ENCODE data around the gene RPS6KA3. TPM values are rescaled to one million over a fixed set of nuclear protein-coding genes. Genes with fewer than 3 reads are reported as not detected.
A peak's percentile ranks its signal among the peaks of the same experiment; 100 is the strongest.

Gene RPS6KA3
- total RNA-seq, 5 donors from 2014 or later (not counting 1 experiment from before 2014, with no cell fraction given): 65.2 to 89.9 (median 71.9) TPM

DNA sequence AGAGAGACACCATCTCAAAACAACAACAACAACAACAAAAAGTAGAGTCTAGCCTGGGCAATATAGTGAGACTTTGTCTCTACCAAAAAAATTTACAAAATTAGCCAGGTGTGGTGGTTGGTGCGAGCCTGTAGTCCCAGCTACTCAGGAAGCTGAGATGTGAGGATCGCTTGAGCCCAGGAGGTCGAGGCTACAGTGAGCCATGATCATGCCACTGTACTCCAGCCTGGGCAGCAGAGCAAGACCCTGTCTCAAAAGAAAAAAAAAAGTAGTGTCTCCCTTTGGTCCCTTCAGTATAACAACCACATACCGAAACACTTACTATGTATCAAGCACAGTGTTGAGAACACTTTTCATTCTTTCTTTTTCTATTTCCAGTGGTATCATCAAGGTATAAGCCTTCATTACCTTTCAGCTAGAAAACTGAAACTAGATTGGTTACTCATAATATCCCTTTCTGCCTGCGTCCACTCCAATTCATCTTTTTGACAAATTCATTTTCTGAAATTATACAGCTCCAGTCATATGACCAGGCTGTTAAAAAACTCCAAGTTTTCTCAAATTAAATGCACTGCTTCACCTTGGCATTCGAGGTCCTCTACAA lies 54.1 kb downstream of the RPS6KA3 start:
- H3K36me3 Mint-ChIP-seq: peaks cover 17% of the 10 kb centered on the region
- H3K27me3 Mint-ChIP-seq: peaks cover 0 to 12% of the 10 kb centered on the region in 2 donors
- H3K27ac Mint-ChIP-seq: no peak overlapping the region
- H3K36me3 ChIP-seq (ENCODE audit: control insufficient read depth in 2 of 2, extremely low read depth in 1 of 2, insufficient read depth in 1 of 2, low read length in 1 of 2): peaks cover 0 to 19% of the 10 kb centered on the region in 2 donors
- WGBS (ENCODE audit: insufficient coverage): 88% methylated on average over 3 of the region's 6 CpGs
- peaks cover 62 to 71% (median 70%) of the 10 kb centered on the region in 3 donors for H3K4me1 Mint-ChIP-seq
- no peak for DNase-seq
- H3K27ac ChIP-seq (ENCODE audit: low read length): no peak overlapping the region
- no peaks in the 10 kb centered on the region for H3K27me3 ChIP-seq (replicated peaks in 1 of 2; ENCODE audit: control insufficient read depth in 2 of 2, extremely low read depth in 1 of 2, insufficient read depth in 2 of 2, low read length in 1 of 2)
- no peak overlapping the region for H3K4me3 ChIP-seq (ENCODE audit: control insufficient read depth in 1 of 2, extremely low read depth in 1 of 2, low read length in 1 of 2)
- H3K4me1 ChIP-seq (ENCODE audit: control insufficient read depth in 1 of 2, extremely low read depth in 1 of 2, insufficient read depth in 2 of 2, low read length in 2 of 2): peaks cover 0 to 8% of the 10 kb centered on the region in 2 experiments
- H3K9me3 ChIP-seq: no peaks in the 10 kb centered on the region
- ChIA-PET POLR2A (no interaction called here), CTCF (interaction anchor here in 1 of 2 donors (0.6 kb wide), 1 partner anchor 161 kb away, joined by 4 read pairs; no protein-coding TSS in a partner anchor)
- no peaks in the 10 kb centered on the region for H3K9me3 Mint-ChIP-seq
- no peak overlapping the region for H3K4me3 Mint-ChIP-seq
- ATAC-seq (replicated peaks in 1 of 4): no peak

GRCh38 chrX:20211261-20211786 lies 55.4 kb downstream of the RPS6KA3 start:
- peak overlapping the region in 1 of 2 donors; percentile 5 for H3K27ac Mint-ChIP-seq
- no peak overlapping the region for H3K4me3 Mint-ChIP-seq
- Histone ChIP-seq H3K4me1 (ENCODE audit: control insufficient read depth in 1 of 2, extremely low read depth in 1 of 2, insufficient read depth in 2 of 2, low read length in 2 of 2) (peaks cover 0 to 8% of the 10 kb centered on the region in 2 experiments), H3K27me3 (replicated peaks in 1 of 2; ENCODE audit: control insufficient read depth in 2 of 2, extremely low read depth in 1 of 2, insufficient read depth in 2 of 2, low read length in 1 of 2) (no peaks in the 10 kb centered on the region), H3K36me3 (ENCODE audit: control insufficient read depth in 2 of 2, extremely low read depth in 1 of 2, insufficient read depth in 1 of 2, low read length in 1 of 2) (peaks cover 0 to 19% of the 10 kb centered on the region in 2 donors), H3K27ac (ENCODE audit: low read length) (no peak overlapping the region), H3K9me3 (no peaks in the 10 kb centered on the region), H3K4me3 (ENCODE audit: control insufficient read depth in 1 of 2, extremely low read depth in 1 of 2, low read length in 1 of 2) (no peak overlapping the region)
- CTCF ChIA-PET: interaction anchor here in 1 of 2 donors (0.6 to 1.4 kb wide), 2 partner anchors 41 to 454 kb away, joined by 3 to 6 read pairs; no protein-coding TSS in a partner anchor
- peaks cover 0 to 9% of the 10 kb centered on the region in 2 donors for H3K27me3 Mint-ChIP-seq
- peaks cover 63 to 75% (median 72%) of the 10 kb centered on the region in 3 donors for H3K4me1 Mint-ChIP-seq
- WGBS (ENCODE audit: insufficient coverage): 100% methylated on average over 1 of the region's 4 CpGs
- no peak for DNase-seq
- no peaks in the 10 kb centered on the region for H3K9me3 Mint-ChIP-seq
- POLR2A ChIA-PET: interaction anchor here in 1 of 2 donors (0.6 kb wide), 2 partner anchors 9 to 56 kb away, joined by 5 to 10 read pairs; no protein-coding TSS in a partner anchor
- peaks cover 29% of the 10 kb centered on the region for H3K36me3 Mint-ChIP-seq
- peak in 1 of 4 experiments; percentile 59 for ATAC-seq (replicated peaks in 1 of 4)

DNA sequence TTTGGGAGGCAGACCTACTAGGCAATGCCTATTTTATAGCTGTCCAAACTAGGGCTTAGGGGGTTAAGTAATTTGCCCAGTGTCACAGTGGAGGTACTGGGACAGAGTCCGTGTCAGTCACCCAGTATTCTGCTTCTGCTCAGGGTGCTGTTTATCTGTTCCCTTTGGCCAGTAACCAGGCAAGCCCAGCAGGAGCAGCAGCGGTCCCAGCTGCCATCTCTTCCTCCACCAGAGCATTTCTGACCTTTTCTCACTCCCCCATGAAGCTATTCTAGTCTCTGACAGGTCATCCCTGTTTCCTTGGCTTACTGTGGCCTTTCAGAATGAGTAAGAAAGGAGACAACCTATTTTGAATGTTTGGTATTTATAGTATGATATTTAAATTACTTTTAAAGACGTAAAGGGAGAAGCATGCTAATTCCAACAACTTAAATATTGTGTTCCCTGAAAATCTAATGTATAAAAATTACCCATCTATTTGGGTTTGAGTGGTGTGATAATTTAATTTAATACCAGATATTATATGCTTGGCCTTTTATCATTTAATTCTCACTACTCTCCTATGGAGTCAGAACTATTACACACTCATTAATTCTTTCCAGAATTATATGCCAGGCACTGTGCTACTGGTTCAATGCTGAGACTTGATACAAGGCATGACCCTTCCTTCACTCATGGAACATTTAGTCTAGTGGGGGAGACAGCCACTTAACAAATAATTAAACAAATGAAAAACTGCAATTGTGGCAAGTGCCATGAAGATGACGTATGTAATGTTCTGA lies 60.6 kb downstream of the RPS6KA3 start:
- ChIA-PET POLR2A (interaction anchor here in 1 of 2 donors (0.8 kb wide), 1 partner anchor 11 kb away, joined by 3 read pairs; no protein-coding TSS in a partner anchor), CTCF (interaction anchor here in 1 of 2 donors (0.6 kb wide), 1 partner anchor 288 kb away, joined by 4 read pairs; no protein-coding TSS in a partner anchor)
- no peak overlapping the region for H3K4me3 ChIP-seq (ENCODE audit: control insufficient read depth in 1 of 2, extremely low read depth in 1 of 2, low read length in 1 of 2)
- peaks cover 0 to 25% of the 10 kb centered on the region in 2 donors for H3K36me3 ChIP-seq (ENCODE audit: control insufficient read depth in 2 of 2, extremely low read depth in 1 of 2, insufficient read depth in 1 of 2, low read length in 1 of 2)
- peaks cover 38% of the 10 kb centered on the region for H3K36me3 Mint-ChIP-seq
- no peaks in the 10 kb centered on the region for H3K9me3 Mint-ChIP-seq
- ATAC-seq (replicated peaks in 1 of 4) (no peak), DNase-seq (no peak)
- peak overlapping the region; percentile 48 to 85 for H3K27ac Mint-ChIP-seq
- no peaks in the 10 kb centered on the region for H3K27me3 ChIP-seq (replicated peaks in 1 of 2; ENCODE audit: control insufficient read depth in 2 of 2, extremely low read depth in 1 of 2, insufficient read depth in 2 of 2, low read length in 1 of 2)
- H3K27ac ChIP-seq (ENCODE audit: low read length): no peak overlapping the region
- peaks cover 5 to 8% of the 10 kb centered on the region in 2 experiments for H3K4me1 ChIP-seq (ENCODE audit: control insufficient read depth in 1 of 2, extremely low read depth in 1 of 2, insufficient read depth in 2 of 2, low read length in 2 of 2)
- no peak overlapping the region for H3K4me3 Mint-ChIP-seq
- WGBS (ENCODE audit: insufficient coverage): 86% methylated on average over 1 of the region's 4 CpGs
- peaks cover 48 to 58% (median 58%) of the 10 kb centered on the region in 3 donors for H3K4me1 Mint-ChIP-seq
- no peaks in the 10 kb centered on the region for H3K9me3 ChIP-seq
- no peaks in the 10 kb centered on the region for H3K27me3 Mint-ChIP-seq

DNA sequence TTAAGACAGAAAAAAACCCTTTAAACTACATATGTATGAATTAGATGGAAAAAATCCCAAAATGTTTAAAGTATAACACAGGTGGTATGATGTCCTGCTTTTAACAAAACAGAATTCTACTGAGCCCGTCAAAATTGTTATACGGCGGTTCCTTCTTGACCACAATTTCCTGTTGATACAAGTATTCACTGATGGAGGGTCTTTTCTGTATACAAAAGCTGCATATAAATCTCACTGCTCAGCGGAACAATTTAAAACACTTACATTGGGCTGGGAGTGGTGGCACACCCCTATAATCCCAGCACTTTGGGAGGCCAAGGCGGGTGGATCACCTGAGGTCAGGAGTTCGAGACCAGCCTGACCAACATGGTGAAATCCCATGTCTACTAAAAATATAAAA lies 62.4 kb downstream of the RPS6KA3 start:
- ATAC-seq (replicated peaks in 1 of 4): peak in 2 of 4 experiments; percentile 20 to 46
- WGBS (ENCODE audit: insufficient coverage): no CpG with 5 or more reads among the region's 6 CpGs
- peak overlapping the region in 2 of 3 donors; percentile 5 to 25 for H3K4me3 Mint-ChIP-seq

DNA sequence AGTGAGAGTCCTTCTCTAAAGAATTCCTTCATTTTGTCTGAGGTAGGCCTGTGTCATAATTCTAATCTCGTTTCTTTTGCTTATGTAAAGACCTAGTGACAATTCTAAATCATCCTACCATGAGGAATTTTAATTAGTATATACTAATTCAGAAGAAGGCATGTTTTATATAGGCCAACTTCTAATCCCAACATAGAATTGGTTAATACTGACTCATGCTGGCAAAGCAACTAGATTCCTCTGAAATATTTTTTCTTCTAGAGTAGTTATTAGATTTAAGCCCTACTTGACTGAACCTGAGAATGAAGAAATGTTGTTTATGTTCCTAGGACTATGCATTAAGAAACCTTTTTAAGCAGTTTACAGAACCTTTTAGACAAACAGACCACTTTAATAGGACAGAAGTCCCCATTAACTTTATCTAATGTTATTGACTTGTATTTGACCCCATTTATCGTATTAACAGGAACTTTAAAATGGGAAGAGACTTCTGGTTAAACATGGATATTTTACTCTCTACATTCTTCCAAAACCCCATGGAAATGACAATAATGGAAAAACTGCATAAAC lies 69.0 kb downstream of the RPS6KA3 start:
- H3K4me3 ChIP-seq (ENCODE audit: control insufficient read depth in 1 of 2, extremely low read depth in 1 of 2, low read length in 1 of 2): no peak overlapping the region
- CTCF ChIA-PET: no interaction called here
- DNase-seq (no peak), ATAC-seq (replicated peaks in 1 of 4) (no peak)
- Mint-ChIP-seq H3K36me3 (peaks cover 45% of the 10 kb centered on the region), H3K27ac (peak overlapping the region in 1 of 2 donors; percentile 76), H3K4me1 (peaks cover 9 to 31% (median 12%) of the 10 kb centered on the region in 3 donors), H3K27me3 (peaks cover 0 to 5% of the 10 kb centered on the region in 2 donors), H3K9me3 (no peaks in the 10 kb centered on the region), H3K4me3 (no peak overlapping the region)
- H3K27me3 ChIP-seq (replicated peaks in 1 of 2; ENCODE audit: control insufficient read depth in 2 of 2, extremely low read depth in 1 of 2, insufficient read depth in 2 of 2, low read length in 1 of 2): no peaks in the 10 kb centered on the region
- no CpG with 5 or more reads among the region's 2 CpGs for WGBS (ENCODE audit: insufficient coverage)
- no peaks in the 10 kb centered on the region for H3K4me1 ChIP-seq (ENCODE audit: control insufficient read depth in 1 of 2, extremely low read depth in 1 of 2, insufficient read depth in 2 of 2, low read length in 2 of 2)
- peaks cover 0 to 18% of the 10 kb centered on the region in 2 donors for H3K36me3 ChIP-seq (ENCODE audit: control insufficient read depth in 2 of 2, extremely low read depth in 1 of 2, insufficient read depth in 1 of 2, low read length in 1 of 2)
- POLR2A ChIA-PET: no interaction called here
- H3K27ac ChIP-seq (ENCODE audit: low read length): no peak overlapping the region
- H3K9me3 ChIP-seq: no peaks in the 10 kb centered on the region

More for the DNA sequence above, 62.4 kb downstream of the RPS6KA3 start:
- peak in 1 of 35 experiments; percentile 19 for DNase-seq
- Mint-ChIP-seq H3K4me1 (peaks cover 31 to 50% (median 46%) of the 10 kb centered on the region in 3 donors), H3K27ac (peak overlapping the region; percentile 59 to 62), H3K36me3 (peaks cover 47% of the 10 kb centered on the region), H3K27me3 (no peaks in the 10 kb centered on the region), H3K9me3 (no peaks in the 10 kb centered on the region)
- H3K27ac ChIP-seq (ENCODE audit: low read length): no peak overlapping the region
- no peaks in the 10 kb centered on the region for H3K9me3 ChIP-seq
- H3K4me3 ChIP-seq (ENCODE audit: control insufficient read depth in 1 of 2, extremely low read depth in 1 of 2, low read length in 1 of 2): no peak overlapping the region
- H3K27me3 ChIP-seq (replicated peaks in 1 of 2; ENCODE audit: control insufficient read depth in 2 of 2, extremely low read depth in 1 of 2, insufficient read depth in 2 of 2, low read length in 1 of 2): no peaks in the 10 kb centered on the region
- peaks cover 3 to 5% of the 10 kb centered on the region in 2 experiments for H3K4me1 ChIP-seq (ENCODE audit: control insufficient read depth in 1 of 2, extremely low read depth in 1 of 2, insufficient read depth in 2 of 2, low read length in 2 of 2)
- peaks cover 0 to 30% of the 10 kb centered on the region in 2 donors for H3K36me3 ChIP-seq (ENCODE audit: control insufficient read depth in 2 of 2, extremely low read depth in 1 of 2, insufficient read depth in 1 of 2, low read length in 1 of 2)
- POLR2A ChIA-PET: no interaction called here
- CTCF ChIA-PET: interaction anchor here in 1 of 2 donors (0.6 kb wide), 1 partner anchor 299 kb away, joined by 3 read pairs; no protein-coding TSS in a partner anchor

Data from T-cell (primary cell).